ENCODE data around the gene ERFE. TPM values are rescaled to one million over a fixed set of nuclear protein-coding genes. Genes with fewer than 3 reads are reported as not detected.

The ERFE gene
- total RNA-seq, 1 donor from 2014 or later: 86.8 TPM

DNA sequence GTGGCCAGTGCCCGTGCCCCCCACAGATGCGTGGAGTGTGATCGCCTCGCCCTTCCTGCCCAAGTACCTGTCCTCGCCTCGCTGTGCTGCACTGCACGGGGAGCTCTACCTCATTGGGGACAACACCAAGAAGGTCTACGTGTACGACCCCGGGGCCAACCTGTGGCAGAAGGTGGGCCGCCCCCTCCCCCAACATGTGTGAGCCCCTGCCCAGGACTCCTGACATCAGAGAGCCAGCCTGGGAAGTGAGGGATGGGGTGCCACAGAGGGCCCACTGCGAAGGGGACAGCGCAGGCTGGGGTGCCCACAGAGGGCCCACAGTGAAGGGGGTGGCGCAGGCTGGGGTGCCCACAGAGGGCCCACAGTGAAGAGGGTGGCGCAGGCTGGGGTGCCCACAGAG is 9.8 kb upstream of the ERFE start:
- no peak overlapping the region for H3K4me3 ChIP-seq (ENCODE audit: low read depth, low read length)
- no peak for DNase-seq (ENCODE audit: low read depth)
- TF ChIP-seq, protein P1, sequence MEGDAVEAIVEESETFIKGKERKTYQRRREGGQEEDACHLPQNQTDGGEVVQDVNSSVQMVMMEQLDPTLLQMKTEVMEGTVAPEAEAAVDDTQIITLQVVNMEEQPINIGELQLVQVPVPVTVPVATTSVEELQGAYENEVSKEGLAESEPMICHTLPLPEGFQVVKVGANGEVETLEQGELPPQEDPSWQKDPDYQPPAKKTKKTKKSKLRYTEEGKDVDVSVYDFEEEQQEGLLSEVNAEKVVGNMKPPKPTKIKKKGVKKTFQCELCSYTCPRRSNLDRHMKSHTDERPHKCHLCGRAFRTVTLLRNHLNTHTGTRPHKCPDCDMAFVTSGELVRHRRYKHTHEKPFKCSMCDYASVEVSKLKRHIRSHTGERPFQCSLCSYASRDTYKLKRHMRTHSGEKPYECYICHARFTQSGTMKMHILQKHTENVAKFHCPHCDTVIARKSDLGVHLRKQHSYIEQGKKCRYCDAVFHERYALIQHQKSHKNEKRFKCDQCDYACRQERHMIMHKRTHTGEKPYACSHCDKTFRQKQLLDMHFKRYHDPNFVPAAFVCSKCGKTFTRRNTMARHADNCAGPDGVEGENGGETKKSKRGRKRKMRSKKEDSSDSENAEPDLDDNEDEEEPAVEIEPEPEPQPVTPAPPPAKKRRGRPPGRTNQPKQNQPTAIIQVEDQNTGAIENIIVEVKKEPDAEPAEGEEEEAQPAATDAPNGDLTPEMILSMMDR (conservative IDR thresholded peaks at IDR 0.05; ENCODE audit: low read depth, low read length): no peak

DNA sequence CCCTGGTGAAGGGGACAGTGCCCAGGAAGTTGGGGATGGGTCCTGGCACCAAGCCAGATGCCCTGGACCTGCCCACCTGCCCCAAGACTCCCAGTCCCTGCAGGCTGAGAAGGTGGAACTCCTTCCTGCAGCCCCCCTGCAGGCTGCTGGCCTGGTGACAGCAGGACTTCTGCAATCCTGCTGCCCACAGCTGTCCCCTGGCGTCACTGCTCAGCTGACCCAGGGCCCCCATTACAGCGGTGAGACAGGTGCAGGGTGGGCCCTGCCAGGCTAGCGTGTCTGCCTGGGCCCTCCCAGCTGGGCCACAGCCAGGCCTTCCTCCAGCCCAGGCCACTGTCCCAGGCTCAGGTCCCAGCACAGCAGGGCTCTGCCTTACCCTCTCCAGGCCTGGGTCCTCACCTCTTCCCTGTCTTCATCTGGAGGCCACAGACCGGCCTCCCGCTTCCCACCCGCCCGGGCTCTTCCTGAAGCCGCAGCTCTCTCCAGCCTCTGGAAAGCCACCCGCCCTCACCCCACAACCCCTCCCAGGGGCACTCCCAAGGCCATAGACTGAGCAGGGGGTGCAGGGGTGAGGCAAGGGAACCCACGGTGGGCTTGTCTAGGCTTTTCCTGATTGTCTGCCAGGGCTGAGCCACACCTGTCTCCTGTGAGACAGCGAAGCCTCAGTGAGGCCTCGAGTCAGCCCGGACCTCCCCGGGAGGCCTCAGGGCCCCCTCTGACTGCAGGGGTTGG is 8.8 kb upstream of the ERFE start:
- no peak overlapping the region for H3K4me3 ChIP-seq (ENCODE audit: low read depth, low read length)
- no peak for DNase-seq (ENCODE audit: low read depth)
- TF ChIP-seq, protein P1 (conservative IDR thresholded peaks at IDR 0.05; ENCODE audit: low read depth, low read length): no peak

DNA sequence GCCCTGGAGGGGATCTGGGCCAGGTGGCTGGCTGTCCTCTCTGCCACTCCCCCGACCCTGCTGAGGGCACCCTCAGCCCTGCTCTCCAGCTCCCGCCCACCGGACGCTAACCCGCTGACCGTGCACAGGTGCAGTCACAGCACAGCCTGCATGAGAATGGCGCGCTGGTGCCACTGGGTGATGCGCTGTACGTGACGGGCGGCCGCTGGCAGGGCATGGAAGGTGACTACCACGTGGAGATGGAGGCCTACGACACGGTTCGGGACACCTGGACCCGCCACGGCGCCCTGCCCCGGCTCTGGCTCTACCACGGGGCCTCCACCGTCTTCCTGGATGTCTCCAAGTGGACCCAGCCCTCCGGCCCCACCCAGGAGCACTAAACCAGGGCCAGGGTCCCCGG is 8.1 kb upstream of the ERFE start:
- DNase-seq (ENCODE audit: low read depth): no peak
- H3K4me3 ChIP-seq (ENCODE audit: low read depth, low read length): no peak overlapping the region
- TF ChIP-seq, protein P1 (conservative IDR thresholded peaks at IDR 0.05; ENCODE audit: low read depth, low read length): no peak

DNA sequence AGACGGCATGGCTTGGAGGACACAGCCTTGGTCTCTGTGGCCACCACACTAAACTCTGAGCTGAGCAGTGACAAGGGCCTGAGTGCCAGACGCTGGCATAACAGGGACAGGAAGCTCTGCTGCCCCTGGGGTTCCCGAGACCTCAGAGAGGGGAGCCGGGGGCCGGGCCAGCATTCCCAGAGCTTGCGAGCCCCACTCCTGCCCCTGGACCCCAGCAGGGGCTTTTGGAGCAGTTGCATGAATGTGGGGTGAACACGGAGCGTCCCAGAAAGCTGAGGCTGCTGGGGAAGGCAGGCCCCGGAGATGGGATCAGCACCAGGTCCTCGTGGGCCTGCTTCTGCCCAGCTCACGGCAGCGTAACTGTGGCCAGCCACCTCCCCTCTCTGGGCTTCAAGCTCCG is 7.6 kb upstream of the ERFE start:
- TF ChIP-seq, protein P1 (conservative IDR thresholded peaks at IDR 0.05; ENCODE audit: low read depth, low read length): no peak
- no peak for DNase-seq (ENCODE audit: low read depth)
- no peak overlapping the region for H3K4me3 ChIP-seq (ENCODE audit: low read depth, low read length)

DNA sequence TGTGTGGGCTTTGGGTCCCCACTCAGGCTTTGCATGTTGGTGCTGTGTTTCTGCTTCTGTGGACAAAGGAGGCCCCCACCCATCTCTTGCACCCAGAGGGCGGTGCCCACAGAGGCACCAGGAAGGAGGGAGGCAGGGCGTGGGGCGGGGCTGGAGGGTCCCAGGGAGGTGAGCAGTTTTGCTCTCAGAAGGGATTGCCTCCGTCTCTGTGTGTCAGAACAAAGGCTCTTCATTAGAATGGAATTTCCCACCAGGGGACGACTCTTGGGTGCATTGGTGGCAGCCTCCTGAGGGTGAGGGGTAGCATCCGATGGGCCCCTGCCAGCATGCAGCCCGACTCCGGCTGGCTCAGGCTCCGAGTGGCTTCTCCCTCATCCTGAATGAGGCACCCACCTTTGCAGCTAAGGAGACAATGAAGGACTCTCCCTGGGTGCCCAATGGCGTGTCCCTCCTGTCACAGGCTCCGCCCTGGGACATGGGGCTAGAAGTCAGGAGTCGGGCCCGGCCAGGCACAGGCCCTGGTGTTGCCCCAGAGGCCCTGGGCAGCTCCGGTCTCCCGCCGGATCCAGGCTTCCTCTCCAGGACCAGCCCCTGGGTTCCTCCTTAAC is 7.0 kb upstream of the ERFE start:
- TF ChIP-seq, protein P1 (conservative IDR thresholded peaks at IDR 0.05; ENCODE audit: low read depth, low read length): no peak
- no peak overlapping the region for H3K4me3 ChIP-seq (ENCODE audit: low read depth, low read length)
- DNase-seq (ENCODE audit: low read depth): no peak

DNA sequence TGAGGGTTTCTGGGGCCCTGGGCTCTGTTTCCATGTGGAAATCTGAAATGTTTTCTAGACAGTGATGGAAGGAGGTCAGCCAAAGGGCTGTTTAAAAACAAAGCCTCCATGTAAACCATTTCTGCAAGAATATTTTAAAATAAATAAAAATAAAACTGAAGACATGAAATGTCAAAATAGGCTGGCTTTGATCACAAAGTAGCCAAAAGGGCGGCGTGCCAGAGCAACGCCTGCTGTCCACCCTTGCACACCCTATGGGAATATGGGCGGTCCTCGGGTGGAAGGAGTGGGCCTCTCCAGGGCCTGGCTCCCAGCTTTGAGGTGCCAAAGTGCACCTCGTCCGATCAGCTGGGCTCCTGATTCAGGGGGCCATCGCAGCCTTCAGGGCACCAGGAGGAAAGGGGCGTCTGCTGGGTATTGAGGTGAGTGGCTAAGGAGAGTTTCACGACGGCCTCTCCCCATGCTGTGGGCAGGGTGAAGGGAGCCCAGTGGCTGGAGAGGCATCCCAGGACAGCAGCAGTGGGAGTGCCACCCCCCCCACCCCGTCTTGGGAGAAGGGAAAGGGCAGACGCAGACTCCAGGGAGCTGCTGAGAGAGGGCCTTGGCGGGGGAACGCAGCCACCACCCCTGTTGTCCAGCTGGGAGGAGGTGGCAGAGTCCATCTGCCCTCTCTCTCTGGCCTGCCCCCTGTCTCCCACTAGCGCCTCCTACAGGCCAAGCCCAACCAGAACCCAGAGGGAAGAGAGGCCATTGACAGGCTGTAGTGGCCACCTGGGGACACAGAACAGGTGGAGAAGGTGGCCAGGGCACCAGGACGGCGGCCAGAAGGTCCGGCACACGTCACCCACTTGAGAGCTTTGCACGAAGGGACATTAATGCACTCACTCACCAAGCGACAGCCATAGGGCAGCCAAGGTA is 5.7 kb upstream of the ERFE start:
- TF ChIP-seq, protein P1 (conservative IDR thresholded peaks at IDR 0.05; ENCODE audit: low read depth, low read length): peak; percentile 43
- H3K4me3 ChIP-seq (ENCODE audit: low read depth, low read length): no peak overlapping the region
- DNase-seq (ENCODE audit: low read depth): no peak
